Heart left ventricle (tissue), 16 donors: ENCODE measurements around the gene CTNS. TPM values are rescaled to one million over a fixed set of nuclear protein-coding genes. Genes with fewer than 3 reads are reported as not detected.

ENCODE experiments used
- ATAC-seq, 4 donors: fragments of 200-7000 bp; cut with Tn5 transposase; one replicate each; pipeline ENCODE4 v1.9.1; 2020 to 2022; ENCODE audit warnings: moderate library complexity in 4 of 4, mild to moderate bottlenecking in 3 of 4, moderate number of reproducible peaks in 1 of 4
- DNase-seq, 5 donors: peaks; one replicate each; pipeline ENCODE4 v3.0.0-alpha.2; 2020
- H3K27ac ChIP-seq, 12 donors: fragments of 200-600 bp; sonication (generic) in 4 of 12; one replicate each; pipeline versions ENCODE4 v1.5.0 to v1.8.0; 2016 to 2022; ENCODE audit warnings: mild to moderate bottlenecking in 2 of 12
- H3K27me3 ChIP-seq, 9 donors: fragments of 200-600 bp; sonication (generic) in 2 of 9; one replicate each; pipeline versions ENCODE4 v1.5.1 to v1.8.0; 2016 to 2022; ENCODE audit warnings: mild to moderate bottlenecking in 3 of 9
- H3K36me3 ChIP-seq, 9 donors: fragments of 200-600 bp; sonication (generic) in 2 of 9; one replicate each; pipeline versions ENCODE4 v1.5.0 to v1.8.0; 2018 to 2022; ENCODE audit warnings: mild to moderate bottlenecking in 2 of 9
- H3K4me1 ChIP-seq, 12 donors: fragments of 200-600 bp; sonication (generic) in 4 of 12; one replicate each; pipeline versions ENCODE4 v1.5.0 to v1.8.0; 2016 to 2022; ENCODE audit warnings: mild to moderate bottlenecking in 3 of 12
- H3K4me3 ChIP-seq, 12 donors: fragments of 200-600 bp; sonication (generic) in 4 of 12; one replicate each; pipeline versions ENCODE4 v1.5.0 to v1.8.0; 2017 to 2022; ENCODE audit warnings: mild to moderate bottlenecking in 9 of 12, moderate library complexity in 4 of 12
- H3K9me3 ChIP-seq, 12 donors: fragments of 200-600 bp; sonication (generic) in 4 of 12; one replicate each; pipeline versions ENCODE4 v1.5.0 to v1.8.0; 2016 to 2022; ENCODE audit warnings: mild to moderate bottlenecking in 1 of 12
- CTCF ChIP-seq, 12 donors: fragments of 200-600 bp; sonication (generic) in 4 of 12; IDR thresholded peaks; one replicate each; pipeline versions ENCODE4 v1.5.0 to v1.8.0; 2018 to 2022; ENCODE audit warnings: antibody characterized with exemption in 12 of 12, mild to moderate bottlenecking in 5 of 12
- POLR2A ChIP-seq, 2 donors: fragments of 450-650 bp; IDR thresholded peaks; one replicate each; pipeline ENCODE4 v1.6.1; 2017; ENCODE audit warnings: antibody characterized with exemption in 2 of 2, mild to moderate bottlenecking in 2 of 2, moderate library complexity in 2 of 2
- WGBS, 4 donors: extraction: QIAGEN DNeasy Blood & Tissue Kit in 2 of 4; methylation state at CpG; one replicate each; pipeline versions ENCODE4 v1.1.5 to v1.1.7; 2013 to 2018; 5-methylcytosine and 5-hydroxymethylcytosine counted together
- intact Hi-C, 10 donors: fragments of 100-400 bp; cut with DNase I; formaldehyde crosslinking; loops; one replicate each; pipeline versions ENCODE4 v1.11.1 to v1.14.2; 2022
- polyA plus RNA-seq, 2 donors: library from polyadenylated mRNA; stranded (reverse); fragments of 200-250 nt; gene quantifications; one replicate each; pipeline ENCODE4 v1.2.3, GENCODE V29; 2013
- total RNA-seq, 9 donors: library from RNA; depleted of rRNA in 2 of 9; stranded (reverse); fragments of >200 nt in 2 of 9; fragmentation: NEBNext Ultra II Directional in 3 of 9; extraction: Animal tissue kit (Norgen Biotek cat#: 25700) in 3 of 9; gene quantifications; one replicate each; pipeline versions ENCODE4 v1.1.0 to v1.2.4, GENCODE V29; 2016 to 2023
- donor health status: ischemic (EF 13 %, LVEDD 7.1; RV severe dilation, severe dysfunction).
- donor health status: healthy with polysubstance abuse.
- donor health status: DM: no; HTN: yes; CAD: no.
- donor health status: DM: no; HTN: no; CAD: no.
- donor health status: ischemic (EF 25% LVEDD 6.9; RV normal size, moderate dysfunction).
- donor health status: ischemic (EF 25% LVEDD 5.7; RV mildly dilated, moderate dysfunction).
- donor health status: healthy.
- donor health status: DM: yes; HTN: yes; CAD: no.
- donor health status: ischemic (EF 35%, LVEDD 5.7; RV mildly dilated, moderate dysfunction).
- donor health status: nonischemic (EF 11% LVEDD 7.7; RV severe dilation, severe dysfunction).
- donor health status: DM: yes; HTN: yes; CAD: no.
- donor health status: PGD.
- donor health status: ischemic (EF 29% LVEDD 5.4; RV normal size, mild dysfunction).
- donor health status: nonischemic (EF 23%, LVEDD 6.1; RV moderate dilation, normal function).

Gene CTNS
- total and polyA plus RNA-seq, 11 donors: 6.2 to 19.0 (median 8.7) TPM

- Histone ChIP-seq H3K27ac (no peak overlapping the region), H3K27me3 (peaks cover 0 to 15% (median 0%) of the 10 kb centered on the region in 9 donors), H3K4me3 (no peak overlapping the region), H3K36me3 (peaks cover 0 to 4% (median 0%) of the 10 kb centered on the region in 9 donors), H3K9me3 (no peaks in the 10 kb centered on the region), H3K4me1 (peaks cover 0 to 8% (median 0%) of the 10 kb centered on the region in 12 donors)
- no peak for ATAC-seq
- 85 to 91% (median 89%) methylated on average over 21 to 27 of the region's 27 CpGs for WGBS, 4 donors
- intact Hi-C loops: no loop called here
- DNase-seq: no peak
- TF ChIP-seq POLR2A (IDR thresholded peaks at IDR 0.05): no peak
- no peak for TF ChIP-seq CTCF (IDR thresholded peaks at IDR 0.05)
Observed at GRCh38 chr17:3678821-3679530, 42.4 kb downstream of the CTNS start.

GRCh38 chr17:3679531-3680126, 43.1 kb downstream of the CTNS start:
- DNase-seq: no peak
- Histone ChIP-seq H3K27me3 (peaks cover 0 to 15% (median 0%) of the 10 kb centered on the region in 9 donors), H3K4me1 (peaks cover 0 to 8% (median 0%) of the 10 kb centered on the region in 12 donors), H3K4me3 (no peak overlapping the region), H3K27ac (no peak overlapping the region), H3K36me3 (peaks cover 0 to 4% (median 0%) of the 10 kb centered on the region in 9 donors), H3K9me3 (no peaks in the 10 kb centered on the region)
- no peak for ATAC-seq
- TF ChIP-seq CTCF (IDR thresholded peaks at IDR 0.05) (no peak), POLR2A (IDR thresholded peaks at IDR 0.05) (no peak)
- intact Hi-C loops: no loop called here
- 55 to 62% (median 60%) methylated on average over 16 to 20 of the region's 20 CpGs for WGBS, 4 donors

- ATAC-seq: no peak
- intact Hi-C loops: no loop called here
- DNase-seq: no peak
- Histone ChIP-seq H3K4me3 (no peak overlapping the region), H3K27me3 (peaks cover 0 to 20% (median 4%) of the 10 kb centered on the region in 9 donors), H3K36me3 (peaks cover 0 to 4% (median 0%) of the 10 kb centered on the region in 9 donors), H3K4me1 (peaks cover 0 to 8% (median 0%) of the 10 kb centered on the region in 12 donors), H3K9me3 (no peaks in the 10 kb centered on the region), H3K27ac (no peak overlapping the region)
- 82 to 88% (median 85%) methylated on average over 11 to 12 of the region's 12 CpGs for WGBS, 4 donors
- TF ChIP-seq POLR2A (IDR thresholded peaks at IDR 0.05) (no peak), CTCF (IDR thresholded peaks at IDR 0.05) (no peak)
Observed at GRCh38 chr17:3681057-3681456, 44.5 kb downstream of the CTNS start.

- no peak for ATAC-seq
- H3K36me3 ChIP-seq: peaks cover 0 to 4% (median 0%) of the 10 kb centered on the region in 9 donors
- no peak overlapping the region for H3K4me3 ChIP-seq
- H3K9me3 ChIP-seq: no peaks in the 10 kb centered on the region
- H3K4me1 ChIP-seq: peaks cover 0 to 8% (median 0%) of the 10 kb centered on the region in 12 donors
- peaks cover 0 to 20% (median 4%) of the 10 kb centered on the region in 9 donors for H3K27me3 ChIP-seq
- no peak for DNase-seq
- intact Hi-C loops: no loop called here
- no peak overlapping the region for H3K27ac ChIP-seq
- WGBS, 4 donors: 76 to 81% (median 78%) methylated on average over 14 to 20 of the region's 20 CpGs
- TF ChIP-seq CTCF (IDR thresholded peaks at IDR 0.05) (no peak), POLR2A (IDR thresholded peaks at IDR 0.05) (no peak)
Observed at GRCh38 chr17:3681565-3681964, 45.0 kb downstream of the CTNS start.
